Mucosa of gallbladder (tissue), 1 donor: ENCODE data around the gene TBCD. TPM values are rescaled to one million over a fixed set of nuclear protein-coding genes. Genes with fewer than 3 reads are reported as not detected.
A peak's percentile ranks its signal among the peaks of the same experiment; 100 is the strongest.

Experiments used
- DNase-seq: peaks from one replicate; pipeline ENCODE4 v3.0.0-alpha.2; 2020; ENCODE audit warnings: low spot score
- total RNA-seq: library from RNA; stranded (reverse); gene quantifications from one replicate; pipeline ENCODE4 v1.2.1, GENCODE V29; 2021
- donor health status: DM: no; HTN: no; CAD: no.

TBCD gene
- total RNA-seq = 96.5 TPM

DNA sequence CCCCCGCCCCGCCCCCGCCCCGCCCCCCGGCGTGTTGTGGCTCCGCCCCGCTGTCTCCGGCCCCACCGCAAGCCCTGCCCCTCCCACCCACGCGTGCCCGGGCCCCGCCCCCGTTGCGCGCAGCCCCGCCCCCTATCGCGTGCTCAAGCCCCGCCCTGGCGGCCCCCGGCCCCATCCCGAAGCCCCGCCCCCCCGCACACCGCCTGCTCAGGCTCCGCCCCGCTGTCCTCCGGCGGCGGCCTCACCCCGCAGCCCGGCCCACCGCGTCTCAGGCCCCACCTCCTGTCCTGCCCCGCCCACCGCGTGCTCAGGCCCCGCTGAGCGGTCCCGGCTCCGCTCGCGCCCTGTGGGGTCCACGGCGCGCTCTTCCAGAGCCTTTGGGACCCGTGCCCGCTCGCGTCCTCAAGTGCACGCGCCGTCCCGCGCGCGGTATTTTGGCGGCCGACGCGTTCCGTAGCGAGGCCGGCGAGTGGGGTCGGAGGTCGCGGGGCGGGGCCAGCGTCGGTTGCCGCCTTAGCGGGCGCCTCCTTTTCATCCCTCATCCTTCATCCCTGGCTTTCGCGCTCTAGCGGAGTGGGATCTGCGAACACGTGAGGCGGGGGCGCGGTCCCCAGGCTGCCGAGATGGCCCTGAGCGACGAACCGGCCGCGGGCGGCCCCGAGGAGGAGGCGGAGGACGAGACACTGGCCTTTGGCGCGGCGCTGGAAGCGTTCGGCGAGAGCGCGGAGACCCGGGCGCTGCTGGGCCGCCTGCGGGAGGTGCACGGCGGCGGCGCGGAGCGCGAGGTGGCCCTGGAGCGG lies at the start of gene TBCD:
TBCD (plus strand) TSS at position 495 of the 800 bp plus-strand sequence; CDS start at position 624, 129 bp downstream.
- peak; percentile 89 for DNase-seq

DNA sequence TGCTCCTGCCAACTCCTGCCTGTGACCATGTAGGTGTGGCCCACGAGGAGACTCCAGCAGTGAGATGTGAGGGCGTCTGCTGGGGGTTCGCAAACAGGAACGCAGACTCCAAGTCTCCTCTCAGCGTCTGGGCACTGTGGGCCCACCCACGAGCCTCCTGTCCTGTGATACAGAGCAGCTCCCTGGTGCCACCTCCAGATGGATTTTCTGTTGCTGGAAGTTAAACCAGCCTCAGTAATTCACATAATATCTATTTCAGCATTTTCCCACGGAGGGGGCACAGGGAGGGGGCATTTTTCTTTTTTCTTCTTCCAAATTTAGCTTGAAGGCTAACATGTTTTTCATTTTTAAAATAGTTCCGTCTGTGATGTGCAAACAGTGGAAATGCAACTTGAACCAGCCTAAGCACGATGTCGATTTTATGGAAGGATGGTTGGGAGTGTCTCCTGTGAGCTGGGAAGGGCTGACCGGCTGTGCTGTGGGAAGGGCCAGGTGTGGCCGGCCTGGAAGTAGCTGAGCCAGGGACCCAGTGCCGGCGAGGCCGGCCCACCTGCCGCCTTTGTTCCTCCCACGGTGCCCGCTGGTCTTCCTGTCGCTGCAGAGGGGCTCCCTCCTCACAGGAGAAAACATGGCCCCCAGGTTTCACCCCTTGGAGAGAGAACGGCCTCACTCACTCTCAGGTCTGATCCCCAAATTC lies 49.5 kb upstream of the TBCD start:
- no peak for DNase-seq

DNA sequence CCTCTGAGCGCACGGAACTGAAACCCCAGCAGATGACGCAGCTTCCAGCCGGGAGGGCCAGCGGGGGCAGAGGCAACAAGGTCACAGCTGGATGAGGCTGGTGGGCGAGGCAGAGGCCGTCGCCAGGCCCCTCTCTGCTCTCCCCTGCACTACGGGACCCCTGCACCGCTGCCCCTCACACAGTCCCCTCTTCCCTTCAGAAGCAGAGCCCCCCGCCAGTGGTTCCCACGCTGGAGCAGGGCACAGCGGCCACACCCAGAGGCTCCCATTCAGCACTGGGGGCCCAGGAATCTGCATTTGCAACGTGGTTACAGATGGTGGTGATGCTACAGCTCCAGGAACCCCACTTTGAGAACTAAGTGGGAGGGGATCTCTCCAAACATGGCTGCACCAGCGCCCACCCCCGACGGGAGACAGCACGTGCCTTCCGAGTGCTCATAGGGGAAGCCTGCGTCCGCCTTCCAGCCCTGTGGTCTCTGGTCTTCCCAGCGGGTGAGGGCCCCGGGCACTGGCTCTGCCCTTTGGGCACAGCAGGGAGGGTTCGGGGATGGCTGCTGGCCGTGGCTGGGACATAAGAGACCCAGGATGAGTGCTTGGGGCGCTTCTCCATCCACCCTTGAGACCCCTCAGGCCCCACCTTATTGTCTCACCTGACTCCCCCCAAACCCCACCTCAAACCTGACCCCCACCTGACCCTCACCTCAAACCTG lies 48.7 kb upstream of the TBCD start:
- DNase-seq = no peak

DNA sequence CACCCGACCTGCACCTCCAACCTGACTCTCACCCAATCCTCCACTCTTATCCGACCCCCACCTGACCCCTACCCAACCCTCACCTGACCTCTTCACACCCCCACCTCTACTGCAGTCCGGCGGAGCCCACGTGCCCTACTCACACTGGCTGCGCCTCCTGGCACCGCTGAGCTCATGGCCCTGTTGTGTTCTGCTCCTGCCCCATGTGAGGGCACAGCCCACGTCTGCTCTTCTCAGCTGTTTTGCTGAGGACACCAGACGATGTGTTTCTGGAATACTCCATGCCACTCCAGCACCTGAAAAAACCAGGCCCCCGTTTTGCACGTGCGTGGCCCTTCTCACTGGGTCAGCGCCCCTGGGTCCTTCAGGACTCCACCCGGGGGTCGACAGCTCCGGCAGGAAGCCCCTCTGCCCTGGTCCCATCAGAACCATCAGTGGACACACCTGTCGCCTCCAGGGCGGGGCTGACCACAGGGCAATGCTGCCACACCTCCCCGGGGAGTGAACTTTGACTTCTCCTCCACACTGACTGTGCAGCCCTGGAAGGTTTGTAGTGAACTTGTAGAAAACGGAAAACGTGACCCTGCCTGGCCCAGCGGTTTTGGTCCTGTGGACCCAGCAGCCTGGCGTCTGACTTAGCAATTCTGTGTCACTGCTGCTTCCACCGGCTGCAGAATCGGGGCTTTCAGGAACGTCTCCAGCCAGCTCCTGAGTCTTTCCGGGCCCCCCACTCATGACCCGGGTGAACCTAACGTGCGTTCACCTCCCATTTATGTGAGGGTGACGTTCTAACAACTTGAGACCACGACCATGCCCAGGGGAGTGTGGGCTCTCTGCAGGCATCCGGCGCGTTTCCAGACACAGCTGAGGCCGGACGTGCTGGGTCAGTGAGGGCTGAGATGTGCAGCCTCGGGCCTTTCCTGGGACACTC lies 47.7 kb upstream of the TBCD start:
- peak; percentile 53 for DNase-seq

DNA sequence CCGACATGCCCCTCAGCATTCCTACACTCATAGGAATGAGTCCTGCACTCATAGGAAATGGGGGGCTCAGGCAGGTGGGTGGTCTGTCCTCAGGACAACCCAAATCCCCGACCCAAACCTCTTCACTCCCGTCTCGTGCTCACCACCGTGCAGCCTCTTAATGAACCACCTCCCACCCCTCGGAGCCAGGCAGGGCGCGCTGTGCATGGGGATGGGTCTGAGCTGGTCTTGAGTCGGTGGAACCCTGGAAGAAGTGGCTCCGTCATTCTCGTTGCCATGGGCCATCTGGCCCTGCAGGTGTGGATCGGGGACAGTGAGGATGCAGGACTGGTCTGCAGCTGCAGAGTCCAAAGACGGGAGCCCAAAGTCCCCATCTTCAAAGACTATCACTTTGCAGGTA lies 47.0 kb upstream of the TBCD start:
- no peak for DNase-seq

- no peak for DNase-seq
Observed at GRCh38 chr17:82705756-82706155, 46.1 kb upstream of the TBCD start.

DNA sequence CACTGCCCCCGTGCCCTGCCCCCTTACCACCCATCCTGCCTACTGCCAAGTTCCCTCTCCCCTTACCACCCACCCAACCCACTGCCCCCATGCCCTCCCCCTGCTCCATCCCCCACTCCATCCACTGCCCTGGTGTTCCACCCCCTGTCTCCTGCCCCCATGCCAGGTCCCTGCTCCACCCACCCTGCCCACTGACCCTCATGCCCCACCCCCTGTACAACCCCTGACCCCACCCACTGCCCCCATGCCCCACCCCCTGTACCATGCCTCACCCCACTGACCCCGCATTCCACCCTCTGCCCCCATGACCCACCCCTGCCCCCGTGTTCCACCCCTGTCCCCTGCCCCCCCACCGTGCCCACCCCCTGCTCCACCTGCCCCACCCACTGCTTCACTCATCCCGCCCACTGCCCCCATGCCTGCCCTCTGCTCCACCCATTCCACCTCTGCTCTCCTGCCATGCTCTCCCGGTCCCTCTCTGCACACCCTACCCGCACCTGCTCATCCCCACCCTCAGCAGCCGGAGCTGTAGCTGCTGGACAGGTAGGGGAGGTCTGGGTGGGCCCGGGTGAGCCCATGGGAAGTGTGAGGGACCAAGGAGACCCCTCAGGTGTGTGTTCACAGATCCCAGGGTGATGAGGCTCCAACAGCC lies 42.7 kb upstream of the TBCD start:
- DNase-seq = no peak

GRCh38 chr17:82709676-82710498 lies 42.0 kb upstream of the TBCD start:
- DNase-seq = no peak

- no peak for DNase-seq
Observed at GRCh38 chr17:82710499-82711232, 41.2 kb upstream of the TBCD start.

- DNase-seq = no peak
Observed at GRCh38 chr17:82713071-82713723, 38.7 kb upstream of the TBCD start.

DNA sequence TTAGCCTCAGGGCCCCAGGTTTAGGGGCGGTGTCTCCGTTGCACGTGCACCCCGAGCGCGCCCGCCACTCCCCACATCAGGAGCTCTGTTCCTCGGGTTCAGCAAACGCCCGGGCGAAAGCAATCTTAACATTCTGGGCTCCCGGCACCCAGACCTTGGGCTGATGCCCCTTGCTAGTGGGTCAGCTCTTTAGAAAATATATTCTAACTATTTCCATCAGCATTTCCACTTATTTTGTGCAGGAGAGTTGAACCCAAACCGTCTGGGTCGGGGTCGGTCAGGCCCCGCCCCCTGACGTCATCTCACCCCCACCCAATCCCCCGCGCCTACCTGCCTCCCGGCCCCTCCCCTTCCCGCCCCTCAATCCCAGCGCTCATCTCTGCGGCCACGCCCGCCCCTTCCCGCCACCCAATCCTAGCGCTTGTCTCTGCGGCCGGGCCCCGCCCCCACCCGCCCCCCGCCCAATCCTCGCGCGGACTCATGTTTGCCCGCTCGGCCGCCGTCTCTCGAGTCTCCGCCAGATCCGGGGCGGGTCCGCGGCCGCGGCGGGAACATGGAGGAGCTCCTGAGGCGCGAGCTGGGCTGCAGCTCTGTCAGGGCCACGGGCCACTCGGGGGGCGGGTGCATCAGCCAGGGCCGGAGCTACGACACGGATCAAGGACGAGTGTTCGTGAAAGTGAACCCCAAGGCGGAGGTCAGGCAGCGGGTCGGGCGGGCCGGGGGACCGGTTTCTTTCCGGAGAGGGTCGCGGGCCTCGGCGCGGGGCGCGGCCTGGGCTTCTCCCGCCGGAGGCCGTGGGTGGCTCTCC lies 35.5 kb upstream of the TBCD start, which contains the start of gene FN3KRP:
FN3KRP (plus strand) TSS at position 504 of the 808 bp plus-strand sequence; CDS start at position 554, 50 bp downstream.
- DNase-seq = peak; percentile 91

DNA sequence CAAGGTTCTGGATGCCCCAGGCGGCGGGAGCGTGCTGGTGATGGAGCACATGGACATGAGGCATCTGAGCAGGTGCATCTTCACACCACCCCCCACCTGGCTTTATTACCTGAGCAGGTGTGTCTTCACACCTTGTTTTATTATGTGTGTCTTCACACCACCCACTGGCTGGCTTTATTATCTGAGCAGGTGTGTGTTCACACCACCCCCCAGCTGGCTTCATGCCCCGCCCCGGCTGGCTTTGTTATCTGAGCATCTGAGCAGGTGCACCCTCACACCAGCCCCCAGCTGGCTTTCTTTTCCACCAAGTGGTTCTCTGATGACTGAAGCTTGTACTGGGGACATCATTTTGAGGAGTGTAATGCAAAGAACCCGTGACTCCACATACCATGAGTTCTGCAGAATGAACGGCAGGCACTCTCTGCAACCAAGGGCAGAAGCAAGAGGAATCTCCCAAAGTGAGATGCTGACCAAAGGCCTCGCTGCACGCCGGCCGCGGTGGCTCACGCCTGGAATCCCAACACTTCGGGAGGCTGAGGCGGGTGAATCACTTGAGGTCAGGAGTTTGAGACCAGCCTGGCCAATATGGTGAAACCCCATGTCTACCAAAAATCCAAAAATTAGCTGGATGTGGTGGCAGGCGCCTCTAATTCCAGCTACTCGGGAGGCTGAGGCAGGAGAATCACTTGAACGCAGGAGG lies 32.7 kb upstream of the TBCD start:
- no peak for DNase-seq

GRCh38 chr17:82720204-82720603 lies 31.7 kb upstream of the TBCD start:
- no peak for DNase-seq

GRCh38 chr17:82722341-82723013 lies 29.4 kb upstream of the TBCD start:
- DNase-seq = no peak

- no peak for DNase-seq
Observed at GRCh38 chr17:82723169-82723807, 28.6 kb upstream of the TBCD start.

- no peak for DNase-seq
Observed at GRCh38 chr17:82726427-82726826, 25.4 kb upstream of the TBCD start.
